PC-9 (cell line): ENCODE data around the gene AIG1. TPM values are rescaled to one million over a fixed set of nuclear protein-coding genes. Genes with fewer than 3 reads are reported as not detected.

Source experiments
- BruUV-seq: library from RNA; stranded (reverse); fragments of 400-500 nt; replicated peaks from 2 replicates; lab custom pipeline; 2021; lab: Mats Ljungman, UMichigan
- CTCF ChIA-PET: fragments of 300-600 bp; sonication (Branson Sonifier 250); formaldehyde crosslinking; loops from one replicate; lab custom pipeline; 2022; ENCODE audit warnings: antibody characterized with exemption; lab: Charles Lee
- POLR2A ChIA-PET: fragments of 300-600 bp; sonication (Branson Sonifier 250); formaldehyde crosslinking; loops from one replicate; lab custom pipeline; 2022; ENCODE audit warnings: antibody characterized with exemption; ENCODE audit not compliant: unreplicated experiment; lab: Charles Lee
- DNase-seq, 2 experiments: peaks; one replicate each; pipeline versions ENCODE4 v3.0.0 to v3.0.0-alpha.2; 2015 to 2022; ENCODE audit warnings: mixed read lengths in 1 of 2
- H2AFZ ChIP-seq: fragments of 200-600 bp; sonication (generic); 2 replicates; pipeline ENCODE4 v1.8.1; 2017; ENCODE audit warnings: antibody characterized with exemption
- H3F3A ChIP-seq: fragments of 200-600 bp; sonication (generic); 2 replicates; pipeline ENCODE4 v1.8.1; 2017; ENCODE audit warnings: antibody characterized with exemption, mild to moderate bottlenecking, low read depth; ENCODE audit not compliant: insufficient read depth
- H3K27ac ChIP-seq: fragments of 200-600 bp; sonication (generic); 2 replicates; pipeline ENCODE4 v1.6.1; 2016; ENCODE audit warnings: mixed run types
- H3K27me3 ChIP-seq: fragments of 200-600 bp; sonication (generic); 2 replicates; pipeline ENCODE4 v1.6.1; 2016; ENCODE audit warnings: low read depth, mixed run types; ENCODE audit not compliant: insufficient read depth
- H3K36me3 ChIP-seq: fragments of 200-600 bp; sonication (generic); 2 replicates; pipeline ENCODE4 v1.6.1; 2016; ENCODE audit warnings: low read depth, mixed run types
- H3K4me1 ChIP-seq: fragments of 200-600 bp; sonication (generic); replicated peaks from 2 replicates; pipeline ENCODE4 v1.6.1; 2016; ENCODE audit warnings: mixed run types; ENCODE audit not compliant: insufficient read depth
- H3K4me2 ChIP-seq: fragments of 200-600 bp; sonication (generic); 2 replicates; pipeline ENCODE4 v1.6.1; 2017; ENCODE audit warnings: mixed run types
- H3K4me3 ChIP-seq: fragments of 200-600 bp; sonication (generic); 2 replicates; pipeline ENCODE4 v1.6.1; 2016; ENCODE audit warnings: mixed run types
- H3K79me2 ChIP-seq: fragments of 200-600 bp; sonication (generic); 2 replicates; pipeline ENCODE4 v1.6.1; 2017; ENCODE audit warnings: low read depth, mixed run types
- H3K9me2 ChIP-seq: fragments of 200-600 bp; sonication (generic); 2 replicates; pipeline ENCODE4 v1.8.1; 2017; ENCODE audit warnings: mild to moderate bottlenecking; ENCODE audit not compliant: insufficient read depth
- H3K9me3 ChIP-seq: fragments of 200-600 bp; sonication (generic); 2 replicates; pipeline ENCODE4 v1.8.1; 2016; ENCODE audit warnings: low read depth; ENCODE audit not compliant: insufficient read depth
- H4K20me1 ChIP-seq: fragments of 200-600 bp; sonication (generic); 2 replicates; pipeline ENCODE4 v1.8.1; 2017; ENCODE audit not compliant: insufficient read depth
- EZH2 ChIP-seq: fragments of 200-600 bp; sonication (generic); IDR thresholded peaks from 2 replicates; pipeline ENCODE4 v1.8.0; 2017; ENCODE audit warnings: antibody characterized with exemption, low read depth
- intact Hi-C: fragments of 100-400 bp; cut with micrococcal nuclease; formaldehyde crosslinking; loops from one replicate; pipeline ENCODE4 v1.10.0; 2022; ENCODE audit not compliant: unreplicated experiment
- total RNA-seq: library from RNA; stranded (reverse); gene quantifications from 2 replicates; pipeline ENCODE4 v1.2.3, GENCODE V29; 2021
- TF ChIP-seq, protein P1 (sequence below): fragments of 200-600 bp; sonication (generic); conservative IDR thresholded peaks from 2 replicates; pipeline ENCODE4 v1.6.1; 2017; ENCODE audit warnings: mixed run types, antibody characterized with exemption, mild to moderate bottlenecking, moderate library complexity

The AIG1 gene
- total RNA-seq, 1 experiment from 2014 or later = 37.7 TPM

GRCh38 chr6:143126574-143126941 is 65.9 kb downstream of the AIG1 start:
- Histone ChIP-seq H3K79me2 (no peaks in the 10 kb centered on the region), H3K4me2 (no peak overlapping the region), H4K20me1 (no peaks in the 10 kb centered on the region), H3K27ac (no peak overlapping the region), H2AFZ (no peak overlapping the region), H3K4me1 (no peaks in the 10 kb centered on the region), H3K4me3 (no peak overlapping the region), H3F3A (no peaks in the 10 kb centered on the region), H3K9me2 (no peaks in the 10 kb centered on the region), H3K36me3 (peaks cover 30% of the 10 kb centered on the region), H3K9me3 (peaks cover 14% of the 10 kb centered on the region), H3K27me3 (no peaks in the 10 kb centered on the region)
- no TSS peak for BruUV-seq
- intact Hi-C loops = no loop called here
- POLR2A ChIA-PET = no interaction called here
- no peak for DNase-seq
- TF ChIP-seq, protein P1, sequence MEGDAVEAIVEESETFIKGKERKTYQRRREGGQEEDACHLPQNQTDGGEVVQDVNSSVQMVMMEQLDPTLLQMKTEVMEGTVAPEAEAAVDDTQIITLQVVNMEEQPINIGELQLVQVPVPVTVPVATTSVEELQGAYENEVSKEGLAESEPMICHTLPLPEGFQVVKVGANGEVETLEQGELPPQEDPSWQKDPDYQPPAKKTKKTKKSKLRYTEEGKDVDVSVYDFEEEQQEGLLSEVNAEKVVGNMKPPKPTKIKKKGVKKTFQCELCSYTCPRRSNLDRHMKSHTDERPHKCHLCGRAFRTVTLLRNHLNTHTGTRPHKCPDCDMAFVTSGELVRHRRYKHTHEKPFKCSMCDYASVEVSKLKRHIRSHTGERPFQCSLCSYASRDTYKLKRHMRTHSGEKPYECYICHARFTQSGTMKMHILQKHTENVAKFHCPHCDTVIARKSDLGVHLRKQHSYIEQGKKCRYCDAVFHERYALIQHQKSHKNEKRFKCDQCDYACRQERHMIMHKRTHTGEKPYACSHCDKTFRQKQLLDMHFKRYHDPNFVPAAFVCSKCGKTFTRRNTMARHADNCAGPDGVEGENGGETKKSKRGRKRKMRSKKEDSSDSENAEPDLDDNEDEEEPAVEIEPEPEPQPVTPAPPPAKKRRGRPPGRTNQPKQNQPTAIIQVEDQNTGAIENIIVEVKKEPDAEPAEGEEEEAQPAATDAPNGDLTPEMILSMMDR = no peak
- TF ChIP-seq EZH2 = no peak
- CTCF ChIA-PET = no interaction called here

GRCh38 chr6:143127941-143128680 is 67.4 kb downstream of the AIG1 start:
- Histone ChIP-seq H3K9me2 (no peaks in the 10 kb centered on the region), H3K4me2 (no peak overlapping the region), H3K4me3 (no peak overlapping the region), H2AFZ (no peak overlapping the region), H3K4me1 (no peaks in the 10 kb centered on the region), H3K9me3 (peaks cover 14% of the 10 kb centered on the region), H3K27me3 (no peaks in the 10 kb centered on the region), H3K79me2 (no peaks in the 10 kb centered on the region), H3F3A (no peaks in the 10 kb centered on the region), H3K36me3 (peaks cover 32% of the 10 kb centered on the region), H3K27ac (no peak overlapping the region), H4K20me1 (no peaks in the 10 kb centered on the region)
- intact Hi-C loops = no loop called here
- TF ChIP-seq, protein P1 = no peak
- TF ChIP-seq EZH2 = no peak
- no TSS peak for BruUV-seq
- DNase-seq = no peak
- ChIA-PET CTCF (no interaction called here), POLR2A (no interaction called here)

DNA sequence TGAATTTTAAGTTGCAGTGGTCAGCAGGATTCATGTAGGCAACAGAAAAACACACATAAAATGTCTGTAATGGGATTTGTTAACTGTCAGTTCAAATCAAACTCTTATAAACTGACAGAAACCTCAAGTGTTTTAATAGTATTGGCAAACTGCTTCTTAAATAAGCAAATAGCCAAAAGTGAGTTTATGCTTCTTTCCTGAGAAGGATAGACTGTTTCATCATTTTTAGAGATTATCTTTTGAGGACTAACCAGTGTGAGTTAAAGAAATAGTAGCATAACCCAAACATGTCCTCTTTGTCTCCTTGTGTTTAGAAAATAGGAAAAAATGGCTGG is 68.0 kb downstream of the AIG1 start:
- BruUV-seq = no TSS peak
- Histone ChIP-seq H3K36me3 (peaks cover 32% of the 10 kb centered on the region), H3K4me1 (no peaks in the 10 kb centered on the region), H3K27ac (no peak overlapping the region), H2AFZ (no peak overlapping the region), H3K27me3 (no peaks in the 10 kb centered on the region), H3K9me2 (no peaks in the 10 kb centered on the region), H3K4me3 (no peak overlapping the region), H3K4me2 (no peak overlapping the region), H3F3A (no peaks in the 10 kb centered on the region), H4K20me1 (no peaks in the 10 kb centered on the region), H3K79me2 (no peaks in the 10 kb centered on the region), H3K9me3 (peaks cover 14% of the 10 kb centered on the region)
- intact Hi-C loops = no loop called here
- no peak for TF ChIP-seq EZH2
- TF ChIP-seq, protein P1 = no peak
- DNase-seq = no peak
- ChIA-PET POLR2A (no interaction called here), CTCF (no interaction called here)
